HG02763 (cell line): Measurements from ENCODE around the gene APP.
A peak's percentile ranks its signal among the peaks of the same experiment; 100 is the strongest.

Experiments
- ATAC-seq: cut with Tn5 transposase; IDR thresholded peaks from one replicate; pipeline ENCODE4 v1.9.1; 2021; ENCODE audit warnings: mild to moderate bottlenecking, moderate library complexity; ENCODE audit not compliant: unreplicated experiment

APP gene

DNA sequence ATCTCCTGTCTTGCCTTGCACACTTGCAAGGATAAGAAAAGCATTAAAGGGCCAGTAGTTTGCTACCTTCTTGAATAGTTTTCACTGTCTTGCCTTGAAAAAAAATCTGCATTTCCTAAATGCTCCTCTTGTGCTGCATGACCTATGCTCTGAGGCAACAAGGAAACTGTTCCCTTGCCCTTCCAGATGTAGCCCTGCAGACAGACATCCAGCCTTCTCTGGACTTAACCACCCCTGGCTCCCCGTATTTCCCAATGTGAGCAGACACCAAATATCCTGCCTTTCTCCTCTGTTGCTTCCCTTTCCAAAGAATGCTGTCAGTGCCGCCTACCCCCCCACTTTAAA, 258.2 kb downstream of the APP start:
- no peak for ATAC-seq

DNA sequence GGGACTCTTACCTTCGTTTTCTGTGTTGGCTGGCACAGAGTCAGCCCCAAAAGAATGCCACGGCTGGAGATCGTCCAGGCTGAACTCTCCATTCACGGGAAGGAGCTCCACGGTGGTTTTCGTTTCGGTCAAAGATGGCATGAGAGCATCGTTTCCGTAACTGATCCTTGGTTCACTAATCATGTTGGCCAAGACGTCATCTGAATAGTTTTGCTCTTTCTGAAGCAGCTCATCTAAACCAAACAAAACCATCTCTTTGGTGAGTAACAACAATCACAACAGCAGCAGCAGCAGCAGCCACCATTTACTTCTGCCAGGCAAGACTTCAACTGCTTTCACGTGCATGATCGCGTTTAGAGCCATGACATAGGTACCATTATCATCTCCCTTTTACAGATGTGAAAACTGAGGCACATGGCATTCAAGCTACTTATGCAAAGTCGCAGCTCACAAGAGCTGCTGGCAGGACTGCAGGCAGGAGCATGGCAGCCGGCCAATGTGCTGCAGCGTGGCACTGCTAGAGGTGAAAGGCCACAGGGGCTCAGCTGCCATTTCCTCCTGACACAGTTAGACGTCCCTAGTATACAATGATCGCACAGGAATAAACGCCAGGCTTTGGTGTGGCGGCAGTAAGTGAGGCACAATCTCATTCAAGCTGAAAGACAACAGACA, 258.7 kb downstream of the APP start:
- ATAC-seq = no peak

DNA sequence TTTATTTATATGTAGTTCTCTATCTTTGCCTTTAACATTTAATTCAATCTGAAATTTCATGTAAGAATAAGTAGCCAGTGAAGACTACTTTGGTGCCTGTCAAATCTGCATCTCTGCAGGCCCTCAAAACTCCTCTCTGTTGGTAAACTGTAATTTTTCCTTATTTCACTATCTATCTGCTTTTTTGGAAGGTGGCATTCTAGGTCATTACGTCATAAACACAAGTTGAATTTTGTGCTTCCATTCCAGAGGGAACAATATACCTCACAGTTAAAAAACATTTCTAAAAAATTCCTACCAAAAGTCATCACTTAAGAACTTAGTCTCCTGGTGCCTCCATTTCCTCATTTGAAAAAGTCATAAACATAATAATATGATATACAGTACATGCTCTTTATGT, 259.8 kb downstream of the APP start:
- no peak for ATAC-seq

DNA sequence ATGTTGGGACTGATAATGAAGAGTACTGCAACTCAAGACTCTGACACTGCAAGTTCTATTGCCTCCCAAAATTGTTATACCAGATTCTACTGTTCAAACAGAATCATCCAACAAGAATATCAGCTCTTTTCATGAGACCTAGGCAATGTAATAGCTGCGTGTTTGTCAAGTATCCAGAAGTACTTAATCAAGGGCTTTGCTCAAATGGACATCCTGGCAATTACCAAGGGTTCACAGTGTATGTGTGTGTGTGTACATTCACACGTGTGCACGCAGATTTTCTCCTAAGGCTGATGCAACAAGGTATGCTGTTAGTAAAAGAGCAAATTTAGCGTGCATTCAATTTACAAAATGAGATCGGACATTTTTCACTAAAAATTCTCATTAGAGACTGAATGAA, 261.2 kb downstream of the APP start:
- no peak for ATAC-seq

DNA sequence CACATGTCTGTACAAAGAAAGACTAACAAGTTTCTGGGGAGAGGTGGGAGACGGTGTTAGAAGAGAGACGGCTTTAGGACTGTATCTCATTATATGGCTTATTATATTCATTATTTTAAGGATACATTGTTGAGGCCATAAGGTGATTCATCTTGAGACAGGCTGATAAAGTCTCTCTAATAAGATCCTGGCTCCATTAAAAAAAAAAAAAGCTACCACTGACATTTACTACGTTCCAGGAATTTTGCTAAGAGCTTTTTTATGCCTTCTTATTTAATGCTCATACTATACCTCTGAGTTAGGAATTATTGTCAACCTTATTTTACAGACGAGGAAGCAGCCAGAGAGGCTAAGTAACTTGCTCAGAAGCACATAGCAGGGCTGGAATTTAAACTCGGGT, 262.1 kb downstream of the APP start:
- no peak for ATAC-seq

DNA sequence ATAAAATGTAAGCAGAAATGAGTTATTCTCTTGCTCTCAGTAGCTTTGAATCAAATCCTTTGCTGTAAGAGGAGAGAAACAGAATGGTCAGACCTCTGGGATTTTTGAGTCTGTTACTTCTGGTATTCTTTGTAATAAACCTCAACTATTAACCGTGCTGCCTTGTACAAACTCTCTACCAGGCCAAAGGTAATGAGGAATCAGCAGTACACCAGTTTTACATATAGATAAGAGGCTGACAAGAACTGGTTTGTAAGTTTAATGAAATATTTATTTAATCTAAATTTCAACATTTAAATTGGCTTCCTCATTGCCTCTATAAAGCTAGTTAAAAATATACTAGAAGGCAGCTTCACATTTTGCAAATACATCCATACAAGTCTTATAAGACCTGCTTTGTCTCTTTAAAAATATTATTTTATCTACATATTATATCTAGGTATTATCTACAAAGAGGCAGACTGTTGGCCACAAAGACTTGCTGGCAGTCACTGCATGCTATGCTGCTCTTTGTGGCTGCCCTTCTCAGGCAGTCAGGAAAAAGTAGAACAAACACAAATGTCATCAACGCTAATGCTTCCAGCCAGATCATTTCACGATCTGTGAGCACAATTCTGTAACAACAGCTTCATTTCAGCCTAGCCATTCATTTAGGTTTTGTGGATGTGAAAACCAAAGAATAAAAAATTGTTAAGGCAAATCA, 262.8 kb downstream of the APP start:
- no peak for ATAC-seq

DNA sequence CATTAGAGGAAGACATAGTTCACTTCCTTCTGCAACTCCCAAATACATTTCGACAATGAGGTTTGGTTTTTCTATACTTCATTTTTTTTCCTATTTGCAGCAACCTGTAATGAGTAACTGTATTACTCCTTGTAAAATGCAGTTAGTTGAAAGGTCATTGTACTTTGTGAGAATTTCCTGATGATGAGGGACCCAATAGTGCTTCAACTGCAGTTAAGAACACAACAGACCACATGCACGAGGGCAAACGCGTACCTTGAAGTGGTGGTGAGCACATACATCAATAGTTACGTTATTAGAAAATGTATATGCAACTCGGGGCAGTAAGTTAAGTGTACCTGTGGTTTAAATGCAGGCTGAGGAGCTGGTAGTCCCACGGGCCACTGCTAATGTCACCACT, 264.0 kb downstream of the APP start:
- no peak for ATAC-seq

DNA sequence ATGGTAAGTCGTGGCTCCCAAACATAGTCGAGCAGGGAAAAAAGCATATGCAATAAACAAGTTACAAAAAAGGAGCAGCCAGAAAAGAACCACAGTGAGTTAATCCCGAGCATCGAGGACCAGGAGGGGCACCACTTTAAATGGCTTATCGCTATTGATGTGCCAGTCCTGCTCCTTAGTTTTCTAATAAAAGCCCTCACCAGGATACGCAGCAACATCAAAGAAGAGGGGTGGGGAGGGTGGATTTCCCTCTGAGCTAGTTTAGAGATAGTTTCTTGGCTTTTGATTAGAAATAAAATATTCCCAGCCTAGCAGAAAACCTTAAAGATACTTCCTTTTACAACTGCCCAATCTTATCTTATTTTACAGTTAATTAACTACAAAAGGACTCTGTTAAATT, 265.4 kb downstream of the APP start:
- no peak for ATAC-seq

DNA sequence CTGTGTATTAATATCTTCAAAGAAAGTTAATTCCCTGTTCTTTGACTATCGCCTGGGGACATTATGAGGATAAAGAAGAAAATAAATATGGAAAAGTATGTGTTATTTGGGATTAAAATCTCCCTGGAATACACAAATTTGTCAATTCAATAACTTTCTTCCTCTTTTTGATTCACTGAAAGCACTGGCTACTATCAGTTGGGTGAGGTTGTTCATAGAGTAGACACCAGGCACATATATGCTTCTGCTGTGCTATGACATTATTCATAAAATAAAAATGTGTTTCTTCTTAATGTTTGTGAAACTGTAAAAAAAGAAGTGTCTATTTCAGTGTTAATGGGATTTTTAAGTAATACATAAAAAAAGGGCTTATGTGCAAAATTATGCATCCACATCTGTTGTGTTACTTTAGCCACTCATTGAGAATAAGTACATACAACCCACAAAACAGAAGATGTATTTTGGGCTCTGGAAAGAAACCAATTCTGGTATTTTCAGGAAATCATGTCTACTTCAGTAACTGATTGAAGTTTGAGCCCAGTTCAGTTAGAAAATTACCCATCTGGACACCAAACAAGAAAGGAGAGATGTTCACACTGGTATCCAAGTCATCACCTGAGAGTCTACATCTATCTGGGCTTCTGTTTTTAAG, 266.4 kb downstream of the APP start:
- ATAC-seq = no peak

DNA sequence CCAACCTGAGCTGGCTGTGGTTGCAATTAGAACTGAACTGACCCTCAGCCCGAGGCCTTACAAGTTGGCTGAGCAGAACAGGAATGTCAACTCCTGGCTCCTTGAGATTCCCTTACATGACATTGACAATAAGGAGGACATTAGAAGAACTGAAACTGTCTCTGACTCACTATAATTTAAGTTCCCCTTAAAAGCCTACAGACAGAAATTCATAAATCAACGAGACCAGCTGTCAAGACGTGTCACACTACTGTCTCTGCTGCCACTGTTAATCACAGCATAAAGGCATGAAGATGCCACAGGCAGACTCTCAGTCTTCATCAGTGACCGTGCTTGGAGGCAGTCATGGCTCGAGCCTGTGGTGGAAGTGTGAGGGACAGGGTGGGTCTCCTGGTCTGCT, 267.0 kb downstream of the APP start:
- ATAC-seq = no peak

DNA sequence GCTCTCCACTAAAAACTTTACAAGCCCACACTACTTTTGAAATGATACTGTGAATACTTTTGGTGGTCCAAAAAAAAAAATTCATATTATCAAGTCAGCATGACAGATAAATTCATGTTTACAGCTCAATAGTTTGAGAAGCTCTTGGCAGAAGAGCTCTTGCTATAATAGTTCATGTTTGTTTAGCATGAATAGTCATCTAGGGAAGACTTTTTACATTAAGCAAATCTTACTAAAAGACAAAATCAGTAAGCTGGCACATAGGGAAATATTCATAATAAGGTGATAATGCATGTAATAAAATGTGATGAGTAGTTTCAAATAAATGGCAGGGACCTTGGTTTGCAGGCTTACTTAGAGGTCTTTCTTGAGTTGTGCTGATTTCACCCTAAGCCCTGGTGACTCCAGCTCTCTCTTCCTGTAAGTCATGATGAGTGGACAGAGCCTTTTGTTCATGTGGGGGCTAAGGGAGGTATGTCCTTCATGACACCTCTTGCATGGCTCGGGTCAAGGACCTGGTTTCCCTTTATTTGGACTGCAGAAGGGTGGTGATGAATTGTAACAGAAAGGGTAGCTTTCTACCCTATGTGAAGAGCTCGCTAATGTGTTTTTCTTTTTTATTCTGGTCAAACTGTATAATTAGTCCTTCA, 269.1 kb downstream of the APP start:
- ATAC-seq = no peak

DNA sequence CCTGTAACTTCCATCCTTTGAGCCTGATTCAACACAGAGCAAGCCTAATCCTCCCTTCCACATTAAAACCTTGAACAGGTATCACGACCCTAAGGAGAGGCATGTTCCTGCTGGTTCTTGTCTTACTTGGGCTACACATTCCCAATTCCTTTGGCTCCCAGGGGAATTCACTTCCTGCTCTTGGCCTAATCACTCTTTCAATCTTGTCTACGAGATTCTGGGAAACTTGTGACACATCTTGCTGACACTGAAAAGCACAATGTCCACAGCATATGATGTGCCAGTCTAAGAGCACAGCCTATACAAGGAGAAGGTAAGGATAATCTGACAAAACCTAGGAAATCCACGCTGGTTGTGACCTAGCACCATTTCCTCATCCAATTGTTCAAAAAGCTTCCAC, 271.9 kb downstream of the APP start:
- no peak for ATAC-seq

DNA sequence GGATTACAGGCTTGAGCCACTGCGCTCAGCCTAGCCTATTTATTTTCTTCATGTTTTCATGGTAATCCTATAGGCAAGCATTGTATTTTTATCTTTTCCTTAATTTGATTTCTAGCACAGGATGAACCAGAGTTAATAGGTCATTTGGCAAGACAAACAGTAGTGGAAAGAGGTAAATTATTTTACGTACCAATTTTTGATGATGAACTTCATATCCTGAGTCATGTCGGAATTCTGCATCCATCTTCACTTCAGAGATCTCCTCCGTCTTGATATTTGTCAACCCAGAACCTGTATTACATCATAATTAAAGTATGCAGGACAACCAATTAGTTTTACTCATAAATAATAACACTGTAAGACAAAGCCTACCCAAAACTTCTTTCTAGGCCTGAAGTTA, 273.2 kb downstream of the APP start:
- no peak for ATAC-seq

DNA sequence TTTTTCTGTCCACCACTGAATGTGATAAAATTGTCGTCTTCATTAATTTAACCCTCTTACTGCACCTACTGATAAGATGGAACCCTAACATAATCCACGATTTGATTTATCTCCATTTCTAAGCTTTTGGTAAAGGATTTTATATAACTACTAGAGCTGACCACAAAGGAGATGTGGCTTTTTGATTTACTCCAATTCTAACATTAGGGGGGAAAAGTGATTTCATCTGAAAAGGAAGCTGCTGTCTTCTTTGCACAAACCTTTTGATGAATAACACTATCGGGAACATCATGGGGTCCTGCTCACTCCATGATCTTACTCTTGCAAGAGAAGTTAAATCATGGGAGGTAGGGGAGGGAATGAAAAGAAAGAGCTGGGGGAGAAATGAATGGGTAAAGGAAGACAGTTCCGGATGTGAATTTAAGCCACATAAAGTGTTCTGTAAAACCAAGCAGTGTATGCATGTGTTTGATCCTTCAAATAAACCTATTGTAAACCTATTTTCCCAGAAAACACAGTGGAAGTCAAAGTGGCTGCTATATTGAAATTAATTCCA, 274.0 kb downstream of the APP start:
- ATAC-seq = no peak

DNA sequence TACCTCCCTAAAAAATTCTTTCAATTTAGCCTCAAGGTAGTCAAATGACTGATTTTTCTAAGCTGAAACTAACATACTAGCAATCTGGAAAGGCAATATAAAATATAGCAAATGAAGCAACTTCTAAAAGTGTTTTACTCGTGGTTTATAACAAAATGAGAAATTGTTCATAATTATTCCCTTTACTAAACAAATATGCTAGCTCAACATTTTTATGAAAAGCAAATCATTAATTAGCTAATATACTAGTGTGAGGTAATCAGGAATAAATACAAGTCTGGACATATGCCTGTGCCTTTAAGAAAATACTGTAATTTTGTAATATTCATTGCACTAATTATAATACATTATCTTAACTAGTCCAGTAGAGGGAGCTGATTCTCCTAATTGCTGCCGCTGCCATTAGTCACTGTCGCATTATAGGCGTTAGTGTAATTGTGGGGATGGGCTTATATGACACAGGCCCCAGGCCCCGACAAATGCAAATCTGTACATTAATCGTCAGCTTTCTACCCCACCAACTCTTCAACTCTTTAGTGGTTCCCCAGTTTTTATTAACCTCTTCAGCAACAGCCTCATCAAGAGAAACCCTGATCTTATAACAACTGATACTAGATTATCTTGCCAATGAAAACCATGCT, 274.9 kb downstream of the APP start:
- peak; percentile 87 for ATAC-seq

DNA sequence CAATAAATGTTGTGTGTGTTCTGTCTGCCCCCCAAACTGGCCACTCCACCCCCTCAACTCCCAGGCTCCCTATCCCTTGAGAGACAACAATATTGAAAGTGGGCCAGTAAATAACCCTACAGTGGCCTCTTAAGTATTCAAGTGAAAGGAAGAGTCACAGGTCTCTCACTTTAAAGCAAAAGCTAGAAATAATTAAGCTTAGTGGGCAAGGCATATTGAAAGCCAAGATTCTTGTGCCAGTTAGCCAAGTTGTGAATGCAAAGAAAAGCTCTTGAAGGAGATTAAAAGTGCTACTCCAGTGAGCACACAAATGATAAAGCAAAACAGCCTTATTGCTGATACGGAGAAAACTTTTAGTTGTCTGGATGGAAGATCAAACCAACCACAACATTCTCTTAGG, 277.4 kb downstream of the APP start:
- no peak for ATAC-seq

DNA sequence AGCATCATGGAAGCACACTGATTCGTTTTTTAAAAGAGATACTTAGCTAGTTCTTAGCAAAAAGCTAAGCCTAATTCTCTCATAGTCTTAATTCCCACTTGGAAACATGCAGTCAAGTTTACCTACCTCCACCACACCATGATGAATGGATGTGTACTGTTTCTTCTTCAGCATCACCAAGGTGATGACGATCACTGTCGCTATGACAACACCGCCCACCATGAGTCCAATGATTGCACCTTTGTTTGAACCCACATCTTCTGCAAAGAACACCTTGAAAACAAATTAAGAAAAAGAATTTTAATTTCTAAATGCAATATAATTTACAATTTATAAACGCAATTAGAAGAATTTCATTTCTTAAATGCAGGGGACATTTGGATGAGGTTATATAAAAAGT, 279.0 kb downstream of the APP start:
- ATAC-seq = no peak

DNA sequence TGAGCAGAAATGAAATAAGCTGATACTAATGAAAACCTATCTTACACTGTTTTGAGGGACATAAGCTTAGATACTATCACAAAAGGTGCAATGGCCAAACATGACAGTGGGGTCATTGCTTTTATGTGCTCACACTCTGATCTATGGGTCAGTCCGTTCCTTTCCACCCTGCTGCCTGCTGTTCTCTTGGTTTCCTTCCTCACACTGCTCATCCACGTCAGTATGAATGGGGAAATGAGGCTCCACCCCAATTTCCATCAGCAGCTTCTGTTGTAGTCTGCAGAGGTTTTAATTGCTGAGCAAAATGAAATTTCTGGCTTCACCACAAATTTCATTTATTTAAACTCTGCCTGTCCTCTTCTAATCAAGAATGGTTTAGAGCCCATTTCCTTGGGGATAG, 280.6 kb downstream of the APP start:
- ATAC-seq = no peak

DNA sequence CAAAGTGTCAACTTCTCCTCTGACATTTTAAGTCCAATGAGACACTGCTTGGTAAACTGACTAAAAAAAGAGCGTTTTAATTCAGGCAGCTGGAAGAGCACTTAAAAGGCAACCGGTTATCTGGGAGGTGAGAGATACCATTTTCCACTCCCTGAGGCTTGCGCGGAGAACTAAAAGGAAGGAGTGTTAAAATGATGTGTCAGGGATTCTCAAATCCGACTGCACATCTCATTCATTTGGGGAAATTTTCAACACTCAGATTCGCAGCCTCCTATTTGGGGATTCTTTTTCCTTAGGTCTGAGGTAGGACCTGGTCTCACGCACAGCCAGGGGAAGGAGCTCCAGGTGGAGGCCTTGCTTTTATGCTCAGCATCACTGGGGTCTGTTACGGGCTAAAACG, 281.9 kb downstream of the APP start:
- no peak for ATAC-seq

DNA sequence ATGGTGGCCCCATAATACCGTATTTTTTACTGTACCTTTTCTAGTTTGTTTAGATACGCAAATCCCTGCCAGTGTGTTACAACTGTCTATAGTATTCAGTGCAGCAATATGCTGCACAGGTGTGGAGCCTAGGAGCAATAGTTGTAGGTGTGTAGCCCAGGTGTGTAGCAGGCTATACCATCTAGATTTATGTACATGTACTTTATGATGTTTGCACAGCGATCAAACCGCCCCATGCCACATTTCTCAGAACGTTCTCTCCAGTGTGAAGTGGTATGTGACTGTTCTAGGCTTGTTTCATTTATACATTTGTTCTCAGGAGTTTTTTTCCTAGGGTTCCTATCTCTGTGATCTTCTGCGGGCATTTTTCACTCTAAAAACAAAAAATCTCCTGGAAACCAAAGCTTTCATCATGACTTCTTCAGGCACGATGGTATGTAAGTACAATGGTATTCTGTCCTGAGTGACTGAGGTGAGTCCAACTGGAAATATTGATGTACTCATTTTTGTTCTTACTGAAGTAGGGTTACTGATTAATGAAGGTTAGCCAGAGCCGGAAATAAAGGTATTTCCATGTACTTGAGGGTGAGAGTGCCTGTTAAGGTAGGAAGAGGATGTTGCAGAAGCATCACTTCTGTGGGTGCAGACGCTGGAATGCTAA, 282.8 kb downstream of the APP start:
- no peak for ATAC-seq

DNA sequence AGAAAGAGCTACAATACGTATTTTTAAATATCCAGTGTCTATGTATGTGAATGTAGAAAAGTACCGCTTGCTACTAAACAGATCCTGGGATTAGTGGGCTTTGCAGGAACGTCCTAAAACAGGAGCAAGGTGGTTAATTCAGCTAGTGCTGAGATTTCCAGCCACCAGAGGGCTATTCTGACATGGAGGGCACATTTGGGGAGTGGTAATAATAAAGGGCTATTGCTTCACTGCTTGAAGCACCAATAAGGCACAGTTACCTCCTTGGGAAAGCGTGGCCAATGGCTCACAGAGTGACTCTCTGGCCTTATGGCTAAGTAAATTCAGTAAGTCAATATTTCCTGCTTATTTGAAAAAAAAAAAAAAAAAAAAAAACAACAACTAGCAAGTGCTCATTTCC, 283.4 kb downstream of the APP start:
- no peak for ATAC-seq
